GM10266 (cell line): ENCODE data around the gene USP6NL.
A peak's percentile ranks its signal among the peaks of the same experiment; 100 is the strongest.

Experiments used
- DNase-seq: peaks from one replicate; pipeline ENCODE4 v3.0.0; 2012; ENCODE audit errors: extremely low spot score
- TF ChIP-seq, protein P1 (sequence below): IDR thresholded peaks from 2 replicates; pipeline ENCODE4 v1.5.1; 2012; ENCODE audit warnings: mild to moderate bottlenecking, low read depth; ENCODE audit not compliant: control insufficient read depth, insufficient read depth; ENCODE audit errors: missing control alignments

The USP6NL gene

DNA sequence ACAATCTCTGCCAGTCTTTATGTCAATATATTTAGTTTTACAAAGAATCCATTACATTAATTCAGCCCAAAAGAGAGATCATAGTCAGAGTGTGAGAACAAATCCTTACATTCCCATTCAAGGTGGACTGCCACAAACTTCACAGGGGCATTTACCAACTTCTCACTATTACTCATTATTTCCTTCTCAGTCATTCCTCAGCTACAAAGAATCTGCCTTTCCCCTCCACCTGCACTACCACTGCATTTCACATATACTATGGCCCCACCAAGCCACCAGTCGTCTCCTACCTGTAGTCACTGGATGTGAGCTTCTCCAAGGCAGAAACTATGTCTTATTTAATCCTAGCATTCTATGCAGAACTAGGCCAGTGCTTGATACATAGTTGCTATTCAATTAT, 94.3 kb downstream of the USP6NL start:
- TF ChIP-seq, protein P1, sequence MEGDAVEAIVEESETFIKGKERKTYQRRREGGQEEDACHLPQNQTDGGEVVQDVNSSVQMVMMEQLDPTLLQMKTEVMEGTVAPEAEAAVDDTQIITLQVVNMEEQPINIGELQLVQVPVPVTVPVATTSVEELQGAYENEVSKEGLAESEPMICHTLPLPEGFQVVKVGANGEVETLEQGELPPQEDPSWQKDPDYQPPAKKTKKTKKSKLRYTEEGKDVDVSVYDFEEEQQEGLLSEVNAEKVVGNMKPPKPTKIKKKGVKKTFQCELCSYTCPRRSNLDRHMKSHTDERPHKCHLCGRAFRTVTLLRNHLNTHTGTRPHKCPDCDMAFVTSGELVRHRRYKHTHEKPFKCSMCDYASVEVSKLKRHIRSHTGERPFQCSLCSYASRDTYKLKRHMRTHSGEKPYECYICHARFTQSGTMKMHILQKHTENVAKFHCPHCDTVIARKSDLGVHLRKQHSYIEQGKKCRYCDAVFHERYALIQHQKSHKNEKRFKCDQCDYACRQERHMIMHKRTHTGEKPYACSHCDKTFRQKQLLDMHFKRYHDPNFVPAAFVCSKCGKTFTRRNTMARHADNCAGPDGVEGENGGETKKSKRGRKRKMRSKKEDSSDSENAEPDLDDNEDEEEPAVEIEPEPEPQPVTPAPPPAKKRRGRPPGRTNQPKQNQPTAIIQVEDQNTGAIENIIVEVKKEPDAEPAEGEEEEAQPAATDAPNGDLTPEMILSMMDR, result no peak
- no peak for DNase-seq

DNA sequence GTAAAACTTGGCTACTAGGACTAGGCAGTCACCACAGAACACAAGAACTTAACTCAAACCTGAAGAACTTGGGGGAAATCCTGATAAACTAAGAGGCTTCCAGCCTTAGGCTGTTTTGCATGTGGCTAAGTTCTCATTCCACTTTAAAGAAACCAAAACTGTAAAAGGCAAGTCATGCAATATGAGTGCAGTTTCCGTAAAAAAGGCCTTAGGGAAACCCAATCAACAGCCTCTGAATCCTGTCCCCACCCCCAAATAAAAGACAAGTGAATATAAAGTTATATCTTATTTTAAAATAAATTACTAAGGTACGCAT, 95.1 kb downstream of the USP6NL start:
- DNase-seq, result no peak
- TF ChIP-seq, protein P1, result no peak

DNA sequence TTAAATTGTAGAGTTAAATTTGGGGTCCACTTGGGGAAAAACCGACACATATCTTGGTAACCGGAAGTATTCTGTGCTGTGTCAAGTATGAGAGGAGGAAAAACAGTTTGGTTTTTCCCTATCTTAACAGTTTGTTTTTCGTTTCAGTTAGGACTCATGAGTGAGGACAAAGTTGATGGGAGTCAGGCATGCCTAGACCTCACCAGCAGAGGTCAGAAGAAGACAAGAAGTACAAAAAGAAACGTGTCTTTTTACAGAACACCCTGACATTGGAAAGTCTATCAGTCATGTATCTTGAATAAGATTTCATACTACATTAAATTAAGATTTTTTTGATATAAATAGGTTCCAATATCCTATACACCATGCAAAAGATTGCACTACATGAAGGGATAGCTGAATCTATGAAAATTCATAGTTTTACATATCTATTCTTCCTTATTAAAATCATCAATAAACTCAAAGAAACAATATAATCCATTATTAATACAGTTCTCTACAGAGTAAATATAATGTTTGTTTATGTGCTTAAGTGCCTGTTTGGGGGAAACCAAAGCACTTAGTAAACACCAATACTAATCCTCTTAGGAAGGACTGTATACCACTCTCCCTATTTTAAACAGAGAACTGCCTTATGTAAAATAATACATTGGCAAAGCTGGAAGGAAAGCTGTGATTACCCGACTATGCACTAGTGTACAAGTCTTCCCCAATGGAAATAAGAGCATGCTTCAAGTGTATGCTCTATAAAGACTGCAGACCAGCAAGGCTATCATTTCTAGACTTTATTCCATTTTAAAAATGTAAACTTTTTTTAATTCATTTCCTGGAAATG, 95.6 kb downstream of the USP6NL start:
- TF ChIP-seq, protein P1, result peak; percentile 86
- peak; percentile 40 for DNase-seq

DNA sequence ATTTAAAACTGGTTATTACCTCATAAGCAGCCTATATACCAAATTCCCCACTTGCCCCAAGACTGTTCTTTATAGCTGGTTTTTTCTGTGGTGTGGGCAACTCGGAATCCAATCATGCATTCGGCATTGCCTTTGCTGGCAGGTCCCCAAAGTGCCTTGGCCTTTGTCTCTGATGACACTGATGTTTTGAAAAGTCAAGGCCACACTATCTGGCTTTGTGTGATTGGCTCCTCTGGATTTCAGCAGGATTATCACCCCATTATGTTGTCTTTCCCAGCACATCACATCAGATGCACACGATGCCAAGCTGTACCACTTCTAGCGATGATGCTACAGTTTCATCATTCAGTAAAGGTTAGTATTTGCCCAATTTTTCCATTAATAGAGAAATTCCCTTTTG, 97.7 kb downstream of the USP6NL start:
- no peak for DNase-seq
- TF ChIP-seq, protein P1, result no peak

DNA sequence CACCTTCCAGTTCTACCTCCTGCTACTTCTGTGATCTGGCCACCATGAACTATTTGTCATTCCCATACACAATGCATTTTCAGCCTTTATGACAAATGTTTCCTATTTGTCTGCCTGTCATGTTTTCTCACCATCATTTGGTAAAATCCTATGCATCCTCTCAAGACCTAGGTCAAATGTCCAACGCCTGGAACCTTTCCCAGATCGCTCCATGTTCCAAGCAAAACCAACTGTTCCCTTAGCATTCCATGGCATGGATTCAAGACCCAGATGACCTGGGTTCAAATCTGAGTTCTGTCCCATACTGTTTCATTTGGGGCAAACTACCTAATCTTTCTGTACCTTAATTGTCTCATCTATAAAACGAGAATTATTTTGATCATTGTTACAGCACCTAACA, 98.9 kb downstream of the USP6NL start:
- no peak for DNase-seq
- TF ChIP-seq, protein P1, result no peak

DNA sequence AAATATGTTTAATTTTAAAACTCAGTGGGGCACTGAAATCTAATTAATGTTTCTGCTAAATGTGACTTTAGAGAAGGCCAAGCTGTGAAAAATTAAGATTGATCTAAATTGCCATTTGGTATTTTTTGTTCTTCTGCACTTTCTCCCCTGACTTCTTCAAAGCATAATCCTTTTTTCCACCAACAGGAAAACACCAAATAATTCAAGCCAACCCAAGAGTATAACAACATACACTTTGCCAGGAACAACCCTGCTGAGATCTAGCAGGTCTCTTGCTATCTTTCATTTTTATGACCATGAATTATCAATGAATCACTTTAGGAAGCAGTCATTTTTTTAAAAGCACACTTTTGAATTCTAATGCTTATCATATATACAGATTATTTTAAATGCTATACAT, 100.1 kb downstream of the USP6NL start:
- no peak for DNase-seq
- TF ChIP-seq, protein P1, result no peak

DNA sequence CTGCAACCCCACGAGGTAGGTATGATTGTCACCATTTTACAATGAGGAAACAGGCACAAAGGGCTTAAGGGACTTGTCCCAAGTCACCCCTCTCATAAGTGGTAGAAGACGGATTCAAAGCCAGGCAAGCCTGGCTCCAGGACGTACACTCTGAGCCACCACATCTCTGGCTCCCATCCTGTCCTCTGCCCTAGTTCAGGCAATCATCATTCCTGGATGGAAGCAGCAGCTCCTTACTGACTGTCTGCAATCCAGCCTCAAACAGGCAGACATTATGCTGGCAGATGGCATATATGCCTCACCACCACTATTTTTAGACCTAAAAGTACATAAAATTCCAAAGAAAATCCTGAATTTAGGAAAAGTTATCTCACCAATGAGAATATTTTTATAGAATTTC, 100.7 kb downstream of the USP6NL start:
- TF ChIP-seq, protein P1, result no peak
- no peak for DNase-seq
